Kidney glomerular epithelial cell (primary cell): Measurements from ENCODE around the gene CIDEB.
A peak's percentile ranks its signal among the peaks of the same experiment; 100 is the strongest.

Experiments used
- DNase-seq: peaks from one replicate; lab custom pipeline; 2025; lab: John Stamatoyannopoulos, UW

The CIDEB gene

DNA sequence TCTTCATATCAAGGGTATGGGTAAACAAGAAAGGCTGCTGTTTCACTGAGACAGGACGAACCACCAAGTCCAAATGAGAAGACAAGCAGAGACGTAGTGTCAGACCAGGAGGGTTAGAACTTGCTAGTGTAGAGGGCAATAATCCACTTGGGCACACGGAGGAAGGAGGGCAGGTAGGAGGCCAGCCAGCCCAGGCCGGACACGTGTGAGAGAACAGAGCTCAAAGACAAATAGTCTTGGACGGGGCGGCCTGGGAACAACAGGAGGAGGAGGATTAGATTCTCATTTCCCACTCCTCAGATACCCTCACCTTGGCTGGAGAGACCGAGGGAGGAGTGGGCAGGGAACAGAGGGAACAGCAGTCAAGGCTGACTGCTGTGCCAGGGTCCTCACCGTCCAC, 17.0 kb downstream of the CIDEB start:
- DNase-seq, result no peak

DNA sequence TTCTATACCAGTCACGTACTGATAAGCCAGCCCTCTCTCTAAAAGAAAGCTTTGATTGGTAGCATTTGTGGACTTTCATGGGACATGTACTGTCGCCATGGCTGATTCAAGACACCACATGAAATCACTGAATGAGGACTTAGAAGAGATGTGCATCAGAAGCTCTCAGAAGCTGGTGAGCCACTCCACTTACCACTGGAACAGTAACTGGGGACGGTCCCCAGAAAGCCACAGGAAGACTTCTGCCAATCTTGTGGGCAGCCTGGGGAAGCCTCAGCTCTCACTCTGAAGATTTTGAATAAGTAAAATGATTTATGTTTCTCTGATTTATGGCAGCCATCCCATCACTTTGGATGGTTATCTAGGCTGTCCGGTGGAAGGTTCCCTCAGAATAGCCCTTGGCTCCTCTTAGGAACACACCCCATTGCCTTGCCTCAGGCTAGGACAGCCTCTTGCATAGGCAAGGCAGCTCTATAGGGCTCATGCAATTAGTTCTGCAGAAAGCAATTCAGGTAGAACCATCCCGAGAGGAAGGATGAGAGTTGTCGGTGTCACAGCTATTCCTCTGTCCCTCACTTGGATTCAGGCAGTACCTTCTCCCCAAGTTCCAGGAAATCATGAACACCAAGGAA, 18.0 kb downstream of the CIDEB start:
- DNase-seq, result no peak

DNA sequence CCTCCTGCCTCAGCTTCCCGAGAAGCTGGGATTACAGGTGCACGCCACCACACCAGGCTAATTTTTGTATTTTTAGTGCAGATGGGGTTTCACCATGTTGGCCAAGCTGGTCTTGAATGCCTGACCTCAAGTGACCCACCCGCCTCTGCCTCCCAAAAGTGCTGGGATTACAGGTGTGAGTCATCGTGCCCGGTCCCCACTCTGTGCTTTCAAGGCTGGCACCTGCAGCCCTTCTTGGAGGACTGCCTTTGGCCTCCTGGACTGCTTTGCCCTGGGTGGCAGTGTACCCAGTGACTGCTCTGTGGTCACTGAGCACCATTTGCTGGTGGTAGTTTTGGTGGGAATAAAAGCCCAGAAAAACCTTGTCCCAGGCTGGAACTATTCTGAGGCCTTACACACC, 20.8 kb downstream of the CIDEB start:
- no peak for DNase-seq

DNA sequence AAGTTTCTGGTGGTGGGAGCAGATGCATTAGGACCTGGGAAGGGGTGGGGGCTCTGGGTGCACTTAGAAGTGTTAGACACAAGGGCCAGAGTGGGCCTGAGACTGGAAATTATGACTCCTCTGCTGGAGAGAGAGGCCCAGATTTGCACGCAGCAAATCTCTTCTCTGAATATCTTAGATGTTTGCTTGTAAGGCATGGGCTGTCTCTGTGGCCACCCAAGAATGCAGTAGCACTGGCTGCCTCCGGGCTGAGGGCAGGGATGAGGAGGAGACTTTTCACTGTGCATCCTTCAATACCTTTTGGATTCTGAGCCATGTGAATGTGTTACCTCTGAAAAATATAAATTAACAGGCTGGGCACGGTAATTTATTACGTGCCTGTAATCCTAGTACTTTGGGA, 22.4 kb downstream of the CIDEB start:
- DNase-seq, result no peak

DNA sequence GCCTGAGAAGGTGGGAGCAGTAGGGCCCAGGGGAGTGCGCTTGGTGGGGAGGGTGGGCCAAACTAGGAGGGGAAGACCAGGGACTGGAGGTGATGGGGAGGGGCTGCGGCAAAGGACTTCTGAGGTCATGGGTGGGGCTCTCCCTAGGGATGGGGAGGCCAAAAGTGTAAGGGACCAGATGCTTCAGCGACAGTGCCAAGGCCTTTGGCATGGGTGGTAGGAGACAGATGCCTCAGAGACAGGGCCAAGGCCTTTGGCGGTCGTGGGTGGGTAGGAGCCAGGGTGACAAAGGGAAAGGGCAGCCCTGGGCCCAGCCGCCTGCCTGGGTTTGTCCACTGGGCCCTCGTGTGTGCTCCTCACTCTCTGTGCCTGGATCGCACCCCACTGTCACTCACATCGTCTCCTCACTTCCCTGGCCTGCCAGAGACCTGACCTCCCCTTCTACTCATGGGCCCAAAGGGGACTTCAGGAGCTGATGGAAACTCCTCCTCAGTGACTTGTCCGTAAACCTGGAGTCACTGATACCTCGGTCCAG, 23.2 kb downstream of the CIDEB start:
- DNase-seq, result no peak

DNA sequence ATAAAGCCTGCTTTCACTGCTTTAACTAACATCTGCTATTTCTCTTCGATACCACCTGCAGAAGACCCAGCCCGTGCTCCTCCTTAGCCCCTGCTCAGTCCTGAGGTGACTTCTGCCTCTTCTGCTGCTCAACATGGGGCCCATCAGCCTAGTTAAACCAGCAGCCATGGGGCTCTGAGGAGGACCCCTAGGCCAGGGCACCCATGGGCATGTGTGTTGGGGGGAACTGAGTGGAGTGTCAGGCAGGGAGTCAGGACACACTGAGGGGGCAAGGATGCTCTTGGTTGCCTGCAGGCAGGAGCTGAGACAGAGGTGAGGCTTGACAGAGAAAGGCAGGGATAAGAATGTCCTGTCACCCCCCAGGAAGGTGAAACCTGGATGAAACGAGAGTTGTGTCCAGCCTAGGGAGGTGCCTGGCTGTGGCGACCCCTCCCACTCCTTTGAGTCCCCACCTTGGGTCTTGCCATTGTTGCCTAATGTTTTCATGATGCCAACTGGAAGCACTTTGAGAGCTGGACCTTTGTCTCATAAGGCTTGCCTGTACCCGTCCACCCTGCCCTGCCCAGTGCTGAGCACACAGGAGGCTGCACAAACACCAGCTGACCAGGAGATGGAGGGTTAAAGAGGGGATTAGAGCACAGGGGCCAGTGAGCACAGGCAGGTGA, 23.8 kb downstream of the CIDEB start:
- DNase-seq, result no peak

DNA sequence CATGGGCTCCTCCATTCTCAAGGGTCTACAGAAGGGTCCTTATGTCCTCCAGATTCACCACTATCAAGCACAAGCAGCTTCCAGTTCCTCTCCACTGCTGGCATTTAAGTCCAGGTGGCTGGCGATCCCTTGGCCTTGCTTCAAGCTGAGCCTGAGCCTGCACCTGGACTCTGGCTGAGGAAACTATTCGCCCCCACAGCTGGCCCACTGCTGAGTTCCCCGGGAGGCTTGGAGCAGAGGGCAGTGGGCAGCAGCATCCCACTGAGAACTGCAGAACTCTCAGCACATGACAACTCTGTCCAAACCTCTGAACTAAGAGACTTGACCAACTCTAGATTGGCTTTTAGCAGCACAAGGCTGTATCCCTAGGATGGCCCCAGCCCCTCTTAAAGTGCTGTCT, 25.0 kb downstream of the CIDEB start:
- no peak for DNase-seq

DNA sequence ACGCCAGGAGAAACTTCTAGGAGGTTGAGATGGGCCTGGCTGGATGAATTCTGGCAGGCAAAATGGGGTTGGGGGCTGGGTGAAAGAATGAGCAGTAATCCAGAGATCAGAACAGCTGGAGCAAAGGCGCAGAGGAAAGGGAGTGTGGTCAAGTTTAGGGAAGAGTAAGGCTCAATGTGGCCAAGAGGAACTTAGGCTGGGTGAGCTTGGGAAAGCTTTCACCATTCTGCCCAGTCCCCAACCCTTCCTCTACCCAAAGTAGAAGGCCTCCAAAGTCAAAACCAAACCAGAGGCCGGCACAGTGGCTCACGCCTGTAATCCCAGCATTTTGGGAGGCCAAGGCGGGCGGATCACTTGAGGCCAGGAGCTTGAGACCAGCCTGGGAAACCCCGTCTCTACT, 26.1 kb downstream of the CIDEB start:
- DNase-seq, result no peak

DNA sequence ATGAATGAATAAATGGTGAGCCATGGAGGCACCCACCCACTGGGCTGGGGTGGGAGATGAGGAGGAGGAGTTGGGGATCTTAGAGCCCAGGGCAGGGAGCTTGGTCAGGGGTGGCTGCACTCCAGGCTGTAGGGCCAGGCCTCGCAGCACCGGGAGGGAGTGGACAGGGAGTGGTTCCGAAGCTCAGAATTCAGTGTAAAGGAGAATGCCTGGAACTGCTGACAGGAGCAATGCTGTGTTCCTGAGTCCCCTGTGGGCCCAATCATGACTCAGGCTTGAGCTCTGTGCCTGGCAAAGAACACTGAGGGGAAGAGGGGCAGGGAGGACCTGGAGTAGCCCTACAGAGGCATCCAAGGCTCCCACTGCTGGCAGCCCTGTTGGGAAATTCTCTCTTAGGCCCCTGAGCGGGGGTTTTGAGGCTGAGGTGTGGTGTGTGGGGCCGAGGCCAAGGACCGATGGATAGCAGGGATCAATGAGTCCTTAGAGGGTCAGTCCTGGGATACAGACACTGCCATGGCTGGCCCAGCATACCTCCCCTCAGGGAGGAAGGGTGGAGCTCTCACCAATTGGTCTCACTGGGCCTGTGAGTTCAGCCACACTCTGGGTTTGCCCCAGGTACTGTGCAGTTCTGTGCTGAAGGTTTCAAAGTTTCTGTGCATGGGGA, 26.8 kb downstream of the CIDEB start:
- DNase-seq, result no peak

DNA sequence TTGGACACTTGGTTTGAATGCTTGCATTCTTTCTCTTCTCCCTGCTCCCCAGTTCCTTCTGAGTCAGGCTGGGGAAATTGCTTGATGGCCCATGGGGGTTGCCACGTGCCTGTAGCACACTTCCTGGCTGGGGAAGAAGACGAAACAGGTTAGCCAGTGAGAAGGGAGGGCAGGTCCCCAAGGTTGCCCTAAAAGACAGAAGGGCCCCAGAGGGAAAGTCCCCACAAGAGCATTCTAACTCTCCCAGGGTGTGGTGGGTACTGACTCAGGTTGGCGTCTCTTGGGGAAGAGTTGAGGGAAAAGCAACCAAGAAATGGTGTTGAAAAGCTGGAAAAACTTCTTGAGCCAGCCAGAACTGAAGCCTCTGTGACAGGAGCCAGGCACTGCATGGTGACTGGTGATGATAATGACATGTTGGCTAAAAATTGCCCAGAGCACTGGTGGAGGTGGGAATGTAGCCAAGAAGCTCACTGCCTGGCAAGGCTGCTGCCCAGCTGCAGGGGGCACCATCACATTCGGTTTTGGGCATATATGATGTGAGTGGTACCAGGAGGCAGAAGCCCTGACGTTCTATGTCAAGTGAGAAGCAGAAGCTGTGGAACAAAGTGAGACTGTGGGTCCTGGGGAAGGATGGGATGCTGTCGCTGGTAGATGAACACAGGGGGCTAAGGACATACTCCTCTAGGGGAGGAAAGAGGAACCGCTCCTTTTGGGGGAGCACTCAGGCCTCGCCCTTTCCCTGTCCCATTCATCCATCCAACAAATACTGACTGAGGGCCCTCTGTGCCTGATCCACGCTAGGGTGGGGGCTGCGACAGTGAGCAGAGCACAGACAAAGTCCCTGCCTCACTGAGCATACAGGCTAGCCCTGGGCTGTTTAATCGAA, 28.2 kb downstream of the CIDEB start:
- DNase-seq, result no peak

DNA sequence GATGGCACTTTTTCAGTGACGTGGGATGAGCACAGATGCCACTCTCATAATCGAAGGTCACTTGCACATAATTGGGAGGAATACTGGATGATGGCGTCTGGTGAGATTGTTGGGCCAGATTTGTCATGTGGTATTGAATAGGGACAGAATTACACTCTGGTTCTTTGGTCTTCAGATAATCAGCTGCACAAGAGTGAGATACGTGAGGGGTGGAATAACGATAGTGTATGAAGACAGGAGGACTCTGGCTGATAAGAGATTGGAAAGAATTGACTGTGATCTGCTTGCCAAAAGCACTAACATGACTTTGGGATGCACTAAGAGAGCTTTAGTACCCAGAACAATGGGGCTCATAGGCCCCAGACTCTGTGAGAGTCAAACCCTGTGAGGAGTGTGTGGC, 29.4 kb downstream of the CIDEB start:
- no peak for DNase-seq

DNA sequence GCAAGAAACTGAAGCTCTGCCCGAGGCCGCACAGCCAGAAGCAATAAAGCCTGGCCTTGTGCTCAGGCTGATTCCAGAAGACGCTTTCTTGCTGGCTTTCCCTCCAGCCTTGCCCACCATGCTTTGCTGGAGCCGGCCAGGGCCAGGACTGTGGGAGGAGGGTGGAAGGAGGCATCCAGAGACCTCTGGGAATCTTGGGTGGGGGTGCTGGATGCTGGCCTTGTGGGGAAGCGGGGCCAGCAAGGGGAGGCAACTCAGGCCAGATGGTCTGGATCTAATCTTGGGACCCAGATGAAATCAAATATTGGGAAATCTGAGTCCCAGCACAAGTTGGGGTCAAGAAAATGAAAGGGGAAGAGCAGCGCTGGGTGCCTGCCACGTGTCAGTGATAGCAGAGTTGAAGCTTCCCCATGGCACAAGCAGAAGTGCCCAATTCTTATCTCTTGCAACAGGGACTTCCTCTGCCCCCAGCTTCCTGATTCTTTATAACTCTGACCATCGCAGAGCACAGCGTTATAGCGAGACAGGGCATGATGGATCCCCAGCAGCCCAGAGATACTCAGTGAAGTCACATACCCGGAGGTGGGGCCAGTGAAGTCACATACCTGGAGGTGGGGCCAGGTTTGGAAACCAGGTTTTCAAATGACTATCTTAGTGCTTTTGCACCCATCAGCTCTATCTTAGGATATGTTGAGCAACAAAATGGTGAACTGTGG, 30.0 kb downstream of the CIDEB start:
- no peak for DNase-seq

DNA sequence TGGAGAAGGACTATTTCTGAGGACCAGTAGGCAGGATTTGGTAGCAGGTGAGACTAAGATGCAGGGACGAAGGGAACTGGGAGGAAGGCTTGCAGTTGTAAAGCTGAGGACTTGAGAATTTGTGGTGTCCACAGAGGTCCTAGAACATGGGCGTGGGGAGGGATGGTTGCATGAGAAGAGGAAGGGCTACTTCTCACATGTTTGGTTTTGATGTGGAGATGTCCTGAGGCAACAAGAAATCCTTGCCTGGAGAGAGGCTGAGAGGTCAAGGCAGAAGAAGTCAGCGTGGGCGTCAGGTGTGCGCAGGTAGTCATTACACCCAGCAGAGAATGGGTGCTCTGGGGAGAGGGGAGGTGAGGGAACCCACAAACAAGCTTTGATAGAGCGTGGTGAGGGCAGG, 30.7 kb downstream of the CIDEB start:
- DNase-seq, result no peak

DNA sequence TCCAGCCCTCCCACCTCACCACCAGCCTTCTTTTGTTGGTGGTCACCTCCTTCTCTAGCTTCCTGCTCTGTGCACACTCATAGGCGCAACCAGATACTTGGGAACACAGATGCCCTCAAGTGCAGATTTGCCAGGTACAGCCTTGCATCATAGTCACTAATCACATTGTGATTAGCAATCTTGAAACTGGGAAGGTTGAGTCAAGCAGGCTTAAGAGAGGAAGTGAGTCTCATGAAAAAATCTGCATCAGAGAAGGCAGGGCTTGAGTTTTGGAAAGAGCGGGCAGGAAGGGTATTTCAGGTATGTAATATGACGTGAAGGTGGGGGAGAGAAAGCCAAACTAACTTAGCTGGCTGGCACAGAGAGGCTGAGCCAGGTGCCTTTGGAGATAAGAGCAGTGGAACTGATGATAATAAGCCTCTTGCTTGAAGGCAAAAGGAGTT, 33.7 kb downstream of the CIDEB start:
- no peak for DNase-seq

DNA sequence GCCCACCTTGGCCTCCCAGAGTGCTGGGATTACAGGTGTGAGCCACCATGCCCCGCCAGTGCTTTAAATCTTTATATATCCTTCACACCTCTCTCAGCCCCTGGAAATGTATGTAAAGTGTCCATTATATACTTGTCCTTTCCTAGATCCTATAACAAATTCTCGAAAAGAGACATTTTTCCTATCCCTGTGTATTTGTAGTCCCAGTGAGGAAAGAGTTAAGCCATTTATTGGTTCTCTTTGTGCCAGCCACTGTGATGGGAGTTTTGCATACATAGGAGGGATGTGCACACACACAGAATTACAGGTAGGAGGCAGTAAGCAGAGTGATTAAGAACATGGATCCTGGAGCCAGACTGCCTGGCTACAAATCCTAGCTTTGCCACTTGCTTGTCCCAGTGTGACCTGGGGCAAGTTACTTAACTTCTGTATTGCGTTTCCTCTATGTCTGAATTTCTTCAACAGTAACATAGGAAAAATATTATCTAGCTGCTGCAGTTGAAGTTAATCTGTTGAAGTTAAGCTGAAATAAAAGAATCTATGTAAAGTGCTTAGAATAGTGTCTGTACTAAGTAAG, 34.3 kb downstream of the CIDEB start:
- peak; percentile 2 for DNase-seq

DNA sequence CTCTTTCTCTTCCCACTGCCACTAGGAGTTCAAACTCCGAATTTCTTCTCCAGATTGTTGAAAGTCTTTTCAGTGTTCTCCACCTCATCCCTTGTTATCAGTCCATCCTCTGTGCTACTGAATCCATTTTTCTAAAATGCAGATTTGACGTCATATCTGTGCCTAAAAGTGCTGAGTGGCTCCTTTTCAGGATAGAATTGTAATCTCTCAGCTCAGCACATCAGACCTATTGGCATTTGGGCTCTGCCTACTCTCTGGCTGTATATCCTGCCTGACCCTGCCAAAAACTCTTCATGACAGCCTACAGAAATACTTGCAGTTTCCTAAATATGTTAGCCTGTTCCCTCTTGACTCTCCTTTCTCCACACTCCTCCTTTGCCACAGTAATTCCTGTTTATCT, 35.3 kb downstream of the CIDEB start:
- no peak for DNase-seq

DNA sequence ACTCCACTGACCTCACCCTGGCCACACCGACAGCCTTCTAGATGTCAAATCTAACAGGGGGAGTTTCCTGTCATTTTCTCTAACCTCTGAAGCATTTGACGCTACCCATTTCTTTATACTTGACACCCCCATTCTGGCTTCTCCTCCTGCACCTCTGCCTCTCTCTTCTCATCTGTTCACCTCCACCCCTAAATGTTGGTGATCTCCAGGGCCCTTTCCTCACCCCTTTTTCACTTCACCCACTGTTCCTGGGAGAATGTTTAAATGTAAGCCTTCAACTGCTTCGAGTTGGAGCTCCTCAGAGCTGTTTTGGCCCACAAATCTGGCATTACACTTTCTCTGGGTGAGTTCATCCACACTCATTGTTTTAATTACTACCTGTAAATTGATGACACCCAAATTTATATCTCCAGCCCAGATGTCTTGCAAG, 35.9 kb downstream of the CIDEB start:
- no peak for DNase-seq

DNA sequence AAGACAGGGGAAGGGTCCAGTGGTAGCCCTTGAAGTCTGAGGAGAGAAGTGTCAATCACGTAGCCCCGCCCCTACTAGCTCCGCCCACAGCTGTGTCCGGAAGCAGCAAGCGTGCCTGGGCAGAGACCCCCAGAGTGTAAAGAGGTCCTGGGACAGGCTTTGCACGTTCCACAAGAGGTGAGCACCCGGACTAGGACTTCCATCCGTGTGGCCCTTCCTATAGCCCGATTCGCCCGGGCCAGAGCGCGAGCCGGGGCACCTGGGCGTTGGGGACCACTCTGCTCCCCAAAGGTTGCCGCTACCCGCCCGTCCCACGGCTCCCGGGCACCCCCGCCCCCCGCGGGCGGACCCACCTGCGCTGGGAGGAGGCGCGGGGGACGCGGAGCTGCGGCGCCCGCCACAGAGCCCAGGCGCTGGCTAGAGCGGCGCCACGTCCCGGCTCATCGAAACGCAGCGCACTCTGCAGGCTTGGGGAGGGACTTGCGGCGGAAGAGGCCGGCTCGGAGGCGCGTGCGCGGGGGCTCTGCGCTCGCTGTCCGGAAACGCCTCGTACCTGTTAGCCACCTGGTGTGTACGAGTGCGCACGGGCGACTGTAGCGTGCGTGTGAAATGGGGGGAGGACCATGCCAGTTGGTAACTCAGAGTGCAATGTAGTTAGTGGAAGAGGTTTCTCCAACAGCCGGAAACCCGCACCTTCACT, 36.5 kb downstream of the CIDEB start, which contains the start of gene RABGGTA:
TSS of gene RABGGTA (minus strand) at position 464 of the 700 bp plus-strand sequence. CDS start 482 bp downstream, outside the sequence.
- peak; percentile 80 for DNase-seq

DNA sequence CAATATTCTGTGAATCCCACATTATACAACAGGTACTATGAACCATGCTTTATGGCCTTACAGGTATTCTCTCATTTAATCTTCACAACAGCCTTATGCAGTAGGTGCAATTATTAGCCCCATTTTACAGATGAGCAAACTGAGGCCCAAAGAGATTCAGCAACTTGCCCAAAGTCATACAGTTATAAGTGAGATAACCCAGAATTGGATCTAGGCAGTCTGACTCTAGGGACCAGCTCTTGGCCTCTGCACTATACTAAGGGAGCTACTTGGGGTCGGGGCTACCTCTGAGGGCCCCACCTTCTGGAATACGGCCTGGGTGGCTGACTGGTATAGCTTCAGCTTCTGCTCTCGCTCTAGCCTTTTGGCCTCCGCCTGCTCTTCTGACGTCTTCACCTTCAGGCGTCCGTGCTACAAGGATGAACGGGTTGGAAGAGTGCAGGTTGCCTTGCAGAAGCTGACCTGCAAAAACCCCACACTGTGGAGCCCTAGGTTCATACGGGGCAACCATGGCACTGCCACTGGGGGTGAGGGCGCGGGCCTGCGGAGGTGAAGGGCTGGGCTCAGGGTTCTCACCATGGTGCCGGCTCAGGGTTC, 37.1 kb downstream of the CIDEB start:
- no peak for DNase-seq
